Activated naive CD4-positive, alpha-beta T cell treated with anti-CD3 and anti-CD28 coated beads, Interleukin-2, amount 10 ng/mL, durations not matched to agents 7 days and 5 days (primary cell): ENCODE measurements around the gene YDJC.
"Not testable (repeated sequence)": the region's sequence is repeated elsewhere in the genome, so short reads cannot be mapped to it uniquely, and the experiment has no call there.

Experiments
- CTCF ChIA-PET: fragments of 350-600 bp; sonication (Branson Sonifier 250); formaldehyde crosslinking; loops from one replicate; lab custom pipeline; 2021; ENCODE audit warnings: antibody characterized with exemption; lab: Charles Lee
- DNase-seq: peaks from one replicate; pipeline ENCODE4 v3.0.0-alpha.2; 2020
- H3K27ac Mint-ChIP-seq: one replicate; pipeline ENCODE4 v1.8.0; 2021; ENCODE audit warnings: mild to moderate bottlenecking, moderate library complexity, mixed read lengths
- H3K27me3 Mint-ChIP-seq: one replicate; pipeline ENCODE4 v1.8.0; 2021; ENCODE audit warnings: mild to moderate bottlenecking, mixed read lengths
- H3K36me3 Mint-ChIP-seq: one replicate; pipeline ENCODE4 v1.8.0; 2021; ENCODE audit warnings: mixed read lengths
- H3K4me1 Mint-ChIP-seq: one replicate; pipeline ENCODE4 v1.8.0; 2021; ENCODE audit warnings: mixed read lengths
- H3K4me3 Mint-ChIP-seq: one replicate; pipeline ENCODE4 v1.8.0; 2021; ENCODE audit warnings: mild to moderate bottlenecking, moderate library complexity, mixed read lengths
- H3K9me3 Mint-ChIP-seq: one replicate; pipeline ENCODE4 v1.8.0; 2021; ENCODE audit warnings: mixed read lengths

YDJC gene

DNA sequence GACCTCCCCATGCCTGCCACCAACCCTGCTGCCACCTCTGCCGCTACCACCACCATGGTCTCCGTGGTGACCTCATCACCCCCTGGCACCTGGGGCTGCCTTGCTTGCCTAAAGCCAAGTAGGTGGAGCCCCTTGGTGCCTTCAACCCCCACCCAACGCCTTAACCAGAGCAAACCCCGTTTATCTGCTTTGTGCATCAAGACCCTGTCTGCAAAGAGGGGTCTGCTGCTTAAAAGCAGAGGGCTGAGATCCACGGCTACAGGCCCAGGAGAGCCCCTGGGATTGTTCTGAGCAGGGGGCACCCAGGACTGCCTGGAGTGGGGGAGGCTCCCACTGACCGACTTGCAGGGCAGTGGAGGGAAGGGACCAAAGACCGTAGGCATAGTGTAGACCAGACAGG is 31.1 kb upstream of the YDJC start:
- no peak for DNase-seq
- peaks cover 3% of the 10 kb centered on the region for H3K36me3 Mint-ChIP-seq
- peaks cover 33% of the 10 kb centered on the region for H3K4me1 Mint-ChIP-seq
- H3K9me3 Mint-ChIP-seq: no peaks in the 10 kb centered on the region
- no peak overlapping the region for H3K27ac Mint-ChIP-seq
- peaks cover 15% of the 10 kb centered on the region for H3K27me3 Mint-ChIP-seq
- H3K4me3 Mint-ChIP-seq: no peak overlapping the region
- CTCF ChIA-PET: interaction anchor here (1.6 kb wide), 1 partner anchor 66 kb away, joined by 5 read pairs; no protein-coding TSS in a partner anchor

DNA sequence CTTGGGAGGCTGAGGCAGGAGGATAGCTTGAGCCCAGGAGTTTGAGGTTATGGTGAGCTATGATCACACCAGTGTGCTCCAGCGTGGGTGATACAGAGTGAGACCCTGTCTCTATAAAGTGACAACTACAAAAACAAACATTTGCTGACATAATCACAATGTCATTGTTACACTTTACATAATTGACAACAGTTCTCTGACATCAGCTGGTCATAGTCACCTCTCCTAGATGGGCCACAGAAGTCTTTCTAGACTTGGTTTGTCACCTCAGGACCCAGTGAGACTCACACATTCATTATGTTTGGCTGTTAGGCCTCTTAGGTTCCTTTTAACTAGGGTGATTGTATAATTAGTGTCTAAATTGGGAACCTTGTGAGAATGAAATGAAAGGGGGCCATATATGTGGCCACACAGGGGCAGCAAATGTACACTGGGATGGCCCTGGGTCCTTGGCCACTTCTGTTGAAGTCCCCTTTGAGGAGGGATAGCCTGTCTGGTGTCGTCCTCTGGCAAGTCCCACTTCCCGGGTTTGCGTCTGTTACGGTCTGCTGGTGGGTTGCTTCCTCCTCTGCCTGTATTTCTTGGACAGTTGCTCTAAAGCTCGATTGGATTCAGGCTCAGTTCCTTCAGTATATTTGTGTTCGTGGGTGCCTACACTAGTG is 30.2 kb upstream of the YDJC start:
- no peak for DNase-seq
- H3K4me1 Mint-ChIP-seq: peaks cover 26% of the 10 kb centered on the region
- CTCF ChIA-PET: interaction anchor here (1.6 kb wide), 1 partner anchor 67 kb away, joined by 5 read pairs; no protein-coding TSS in a partner anchor
- H3K4me3 Mint-ChIP-seq: no peak overlapping the region
- peaks cover 15% of the 10 kb centered on the region for H3K27me3 Mint-ChIP-seq
- H3K9me3 Mint-ChIP-seq: no peaks in the 10 kb centered on the region
- H3K36me3 Mint-ChIP-seq: peaks cover 3% of the 10 kb centered on the region
- H3K27ac Mint-ChIP-seq: no peak overlapping the region

DNA sequence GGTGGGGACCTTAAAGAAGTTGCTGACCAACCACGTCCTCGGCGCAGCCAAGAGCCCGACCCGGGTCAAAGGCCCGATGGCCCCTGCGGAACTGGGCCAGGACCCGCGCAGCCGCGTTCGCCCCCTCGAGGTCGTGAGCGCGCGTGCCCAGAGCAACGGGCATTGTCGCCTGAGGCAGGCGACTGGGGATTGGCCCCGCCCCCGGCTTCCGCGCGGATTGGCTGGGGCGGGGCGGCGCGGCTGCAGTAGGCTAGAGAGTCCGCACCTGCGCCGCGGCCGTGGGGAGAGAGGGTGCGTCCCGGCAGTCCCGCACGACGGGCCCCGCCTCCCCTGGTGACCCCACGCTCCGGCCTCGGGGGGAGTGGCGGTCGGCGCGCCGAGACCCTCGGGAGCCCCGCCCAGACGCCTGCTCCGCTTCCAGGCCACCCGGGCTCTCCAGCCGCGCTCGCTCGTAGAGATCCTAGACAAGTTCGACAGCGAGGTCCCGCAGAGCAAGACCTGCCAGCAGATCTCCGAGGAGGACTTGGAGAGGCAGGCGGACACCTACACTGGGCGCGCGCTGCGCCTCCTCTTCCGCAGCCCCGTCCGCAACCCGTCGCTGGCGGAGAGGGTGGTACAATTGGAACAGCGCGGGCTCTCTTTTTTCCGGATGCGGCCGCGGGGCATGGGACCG is 27.7 kb upstream of the YDJC start:
- peaks cover 15% of the 10 kb centered on the region for H3K27me3 Mint-ChIP-seq
- peak; percentile 90 for DNase-seq
- no peaks in the 10 kb centered on the region for H3K9me3 Mint-ChIP-seq
- H3K4me3 Mint-ChIP-seq: peak overlapping the region; percentile 90
- peak overlapping the region; percentile 91 for H3K27ac Mint-ChIP-seq
- H3K4me1 Mint-ChIP-seq: peaks cover 29% of the 10 kb centered on the region
- H3K36me3 Mint-ChIP-seq: peaks cover 3% of the 10 kb centered on the region
- CTCF ChIA-PET: interaction anchor here (1.2 to 1.8 kb wide), 4 partner anchors 10 to 28 kb away, joined by 3 to 10 read pairs (median 4); partner anchors contain the start of gene YDJC

DNA sequence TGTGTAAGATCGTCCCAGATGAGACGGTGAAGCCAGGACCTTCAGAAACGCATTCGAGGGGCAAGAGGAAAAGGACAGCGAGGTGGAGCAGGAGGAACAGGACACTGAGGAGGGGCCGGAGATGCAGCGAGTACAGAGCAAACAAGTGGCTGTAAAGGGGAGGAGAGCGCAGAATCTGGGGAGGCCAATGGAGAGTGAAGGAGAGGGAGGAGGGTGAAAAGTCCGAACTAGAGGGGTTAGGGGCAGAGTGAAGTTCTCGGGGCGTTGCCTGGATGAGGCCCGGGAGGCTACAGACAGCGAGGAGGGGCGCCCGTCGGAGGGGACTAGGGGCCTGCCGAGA is 27.2 kb upstream of the YDJC start:
- peak overlapping the region; percentile 90 for H3K4me3 Mint-ChIP-seq
- H3K27me3 Mint-ChIP-seq: peaks cover 15% of the 10 kb centered on the region
- H3K9me3 Mint-ChIP-seq: no peaks in the 10 kb centered on the region
- H3K27ac Mint-ChIP-seq: peak overlapping the region; percentile 91
- peaks cover 31% of the 10 kb centered on the region for H3K4me1 Mint-ChIP-seq
- H3K36me3 Mint-ChIP-seq: peaks cover 3% of the 10 kb centered on the region
- DNase-seq: no peak
- CTCF ChIA-PET: interaction anchor here (0.8 to 1.9 kb wide), 4 partner anchors 10 to 28 kb away, joined by 4 to 10 read pairs (median 8); partner anchors contain the start of genes SDF2L1 and YDJC

DNA sequence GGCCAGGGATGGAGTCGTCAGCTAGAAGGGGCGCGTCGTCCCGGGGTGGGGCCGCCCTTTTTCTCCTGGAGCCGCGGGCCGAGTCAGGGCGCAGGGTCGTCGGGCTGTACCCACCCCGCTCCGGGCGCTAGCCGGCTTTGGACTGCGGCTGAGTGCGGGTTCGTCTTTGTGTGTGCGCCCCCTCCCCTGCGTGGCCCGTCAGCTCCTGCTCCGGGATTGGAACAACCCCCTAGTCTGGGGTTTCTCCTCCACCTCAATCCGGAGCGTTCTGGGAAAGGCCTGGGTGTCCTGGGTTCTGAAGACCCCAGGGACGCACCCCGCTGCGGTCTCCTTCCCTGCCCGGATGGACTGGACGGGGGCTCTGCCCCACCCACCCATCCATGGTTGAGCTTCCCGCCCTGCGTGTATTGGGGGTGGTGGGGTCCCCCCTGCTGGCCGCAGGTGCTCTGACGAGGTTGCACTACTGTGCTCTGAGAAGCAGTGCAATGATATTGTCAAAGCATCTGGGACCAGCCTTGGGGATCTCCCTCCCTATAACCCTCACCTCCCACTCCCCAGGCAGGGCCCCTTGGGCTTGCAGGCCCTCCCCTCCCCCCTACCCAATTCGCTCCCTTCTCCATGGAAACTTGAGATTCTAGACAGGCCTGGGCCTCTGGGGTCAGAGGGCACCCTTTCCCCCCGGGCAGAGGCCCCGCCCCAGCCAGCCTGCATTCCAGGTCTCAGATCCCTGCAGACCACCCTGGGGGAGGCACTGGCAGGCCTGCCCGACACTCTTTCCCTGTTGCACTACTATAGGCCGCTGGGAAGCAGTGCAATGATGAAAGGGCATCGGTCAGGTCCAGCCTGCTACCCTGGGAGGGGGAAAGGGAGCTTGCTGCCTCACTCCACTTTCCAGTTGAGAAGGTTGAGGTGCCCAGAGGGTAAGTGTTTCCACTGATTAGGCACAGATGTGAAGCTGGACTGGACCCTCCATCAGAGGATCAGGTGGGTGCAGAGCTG is 23.0 kb upstream of the YDJC start:
- H3K27ac Mint-ChIP-seq: no peak overlapping the region

DNA sequence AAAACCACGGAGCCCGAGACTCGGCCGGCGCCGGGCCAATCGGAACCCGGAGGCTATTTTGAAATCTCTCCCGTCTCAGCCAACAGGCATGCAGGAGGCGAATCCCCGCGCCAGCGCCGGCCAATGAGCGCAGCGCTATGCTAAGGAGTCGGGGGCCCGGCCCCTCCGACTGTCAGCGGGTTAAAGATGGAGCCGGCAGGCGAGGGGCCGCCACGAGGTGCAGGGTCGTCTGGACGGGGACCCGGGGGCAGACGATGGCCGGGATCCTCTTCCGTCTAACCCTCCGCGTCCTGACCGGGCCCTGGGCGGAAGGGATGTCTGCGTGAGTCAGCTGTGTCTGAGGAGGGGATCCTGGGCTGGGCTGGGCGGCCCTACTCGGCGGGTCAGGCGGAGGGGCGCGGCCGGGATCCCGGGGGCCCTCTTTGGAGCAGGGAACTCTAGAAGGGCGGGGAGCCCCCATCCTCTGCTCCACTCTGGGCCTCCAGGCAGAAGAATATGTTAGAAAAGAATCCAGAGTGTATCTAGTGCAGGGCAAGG is 22.3 kb upstream of the YDJC start:
- CTCF ChIA-PET: interaction anchor here (4.1 kb wide), 1 partner anchor 9 kb away, joined by 19 read pairs; the partner anchor contains the start of gene SDF2L1
- peak overlapping the region; percentile 89 for H3K27ac Mint-ChIP-seq

More for the DNA sequence above, 23.0 kb upstream of the YDJC start:
- H3K36me3 Mint-ChIP-seq: peaks cover 12% of the 10 kb centered on the region
- H3K4me1 Mint-ChIP-seq: peaks cover 44% of the 10 kb centered on the region
- no peak for DNase-seq
- H3K27me3 Mint-ChIP-seq: peaks cover 3% of the 10 kb centered on the region
- no peaks in the 10 kb centered on the region for H3K9me3 Mint-ChIP-seq
- H3K4me3 Mint-ChIP-seq: peak overlapping the region; percentile 93
- CTCF ChIA-PET: interaction anchor here (4.1 kb wide), 1 partner anchor 10 kb away, joined by 19 read pairs; the partner anchor contains the start of gene SDF2L1

DNA sequence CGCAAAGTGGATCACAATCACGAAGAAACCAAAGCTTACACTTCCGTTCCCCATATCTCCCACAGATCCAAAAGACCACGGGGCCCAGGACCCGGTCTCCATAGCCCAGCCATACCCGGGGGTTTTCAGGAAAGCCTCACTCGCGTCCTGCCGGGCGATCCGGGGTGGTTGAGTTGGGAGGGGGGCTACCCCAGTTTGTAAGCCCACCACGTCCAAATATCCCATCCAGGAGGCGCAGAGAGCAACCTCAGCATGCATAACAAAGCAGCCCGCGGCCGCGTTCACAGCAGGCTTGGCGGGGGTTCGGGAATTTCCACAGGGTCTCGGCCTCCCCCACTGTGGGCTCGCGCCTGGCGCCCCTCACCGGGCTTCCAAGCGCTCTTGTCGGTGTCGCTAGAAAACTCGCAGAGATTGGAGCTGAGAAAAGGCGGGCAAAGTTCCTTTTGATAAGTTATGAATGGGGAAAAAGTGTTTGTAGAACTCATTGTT is 21.7 kb upstream of the YDJC start:
- no peak for DNase-seq
- H3K4me1 Mint-ChIP-seq: peaks cover 38% of the 10 kb centered on the region

More for the DNA sequence above, 22.3 kb upstream of the YDJC start:
- DNase-seq: peak; percentile 95
- peaks cover 3% of the 10 kb centered on the region for H3K27me3 Mint-ChIP-seq
- H3K36me3 Mint-ChIP-seq: peaks cover 12% of the 10 kb centered on the region
- no peaks in the 10 kb centered on the region for H3K9me3 Mint-ChIP-seq
- H3K4me3 Mint-ChIP-seq: peak overlapping the region; percentile 93
- H3K4me1 Mint-ChIP-seq: peaks cover 40% of the 10 kb centered on the region

DNA sequence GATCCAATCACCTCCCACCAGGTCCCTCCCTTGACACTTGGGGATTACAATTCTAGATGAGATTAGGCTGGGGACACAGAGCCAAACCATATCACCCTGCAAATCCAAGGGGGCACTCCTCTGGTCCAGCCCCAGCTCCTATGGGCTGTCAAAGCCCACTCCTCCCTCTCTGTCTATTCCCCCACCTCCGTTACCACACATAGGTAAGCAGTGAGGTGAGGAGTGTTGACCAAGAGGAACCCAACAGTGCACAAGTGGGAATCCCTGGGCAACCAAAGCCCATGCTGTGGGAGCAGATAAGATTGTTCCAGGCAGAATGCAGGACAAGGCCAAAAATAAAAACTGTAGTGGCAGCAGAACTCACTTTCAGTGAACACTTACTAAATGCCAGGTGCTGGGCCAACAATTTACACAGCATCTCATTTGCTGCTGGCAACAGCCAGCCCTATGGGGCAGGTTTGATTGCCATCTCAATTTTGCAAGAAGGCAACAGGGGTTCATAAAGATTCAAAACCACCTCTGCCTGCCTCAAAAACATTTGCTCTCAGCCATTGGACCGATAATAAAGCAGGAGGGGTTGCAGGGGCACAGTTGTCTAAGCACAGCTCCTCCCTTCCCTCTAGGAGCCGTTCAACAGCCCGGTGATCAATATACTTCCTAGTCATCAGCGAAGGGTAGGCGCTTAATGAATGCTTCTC is 21.1 kb upstream of the YDJC start:
- H3K4me1 Mint-ChIP-seq: peaks cover 35% of the 10 kb centered on the region
- no peak for DNase-seq
- peak overlapping the region; percentile 89 for H3K27ac Mint-ChIP-seq
- H3K9me3 Mint-ChIP-seq: no peaks in the 10 kb centered on the region
- peak overlapping the region; percentile 93 for H3K4me3 Mint-ChIP-seq
- H3K36me3 Mint-ChIP-seq: peaks cover 18% of the 10 kb centered on the region
- CTCF ChIA-PET: interaction anchor here (4.1 kb wide), 1 partner anchor 8 kb away, joined by 19 read pairs; the partner anchor contains the start of gene SDF2L1
- H3K27me3 Mint-ChIP-seq: no peaks in the 10 kb centered on the region

More for the DNA sequence above, 21.7 kb upstream of the YDJC start:
- CTCF ChIA-PET: interaction anchor here (4.1 kb wide), 1 partner anchor 9 kb away, joined by 19 read pairs; the partner anchor contains the start of gene SDF2L1
- H3K27me3 Mint-ChIP-seq: peaks cover 3% of the 10 kb centered on the region
- peak overlapping the region; percentile 89 for H3K27ac Mint-ChIP-seq
- H3K36me3 Mint-ChIP-seq: peaks cover 15% of the 10 kb centered on the region
- H3K9me3 Mint-ChIP-seq: no peaks in the 10 kb centered on the region
- peak overlapping the region; percentile 93 for H3K4me3 Mint-ChIP-seq

DNA sequence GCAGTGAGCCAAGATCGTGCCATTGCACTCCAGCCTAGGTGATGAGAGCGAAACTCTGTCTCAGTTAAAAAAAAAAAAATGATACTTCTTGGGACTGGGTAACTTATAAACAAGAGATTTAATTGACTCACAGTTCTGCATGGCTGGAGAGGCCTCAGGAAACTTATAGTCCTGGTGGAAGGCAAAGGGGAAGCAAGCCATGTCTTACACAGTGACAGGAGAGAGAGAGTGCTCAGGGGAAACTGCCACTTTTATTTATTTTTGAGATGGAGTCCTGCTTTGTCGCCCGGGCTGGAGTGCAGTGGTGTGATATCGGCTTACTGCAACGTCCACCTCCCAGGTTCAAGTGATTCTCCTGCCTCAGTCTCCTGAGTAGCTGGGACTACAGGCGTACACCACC is 20.5 kb upstream of the YDJC start:
- CTCF ChIA-PET: interaction anchor here (0.6 to 4.1 kb wide), 2 partner anchors 8 to 20 kb away, joined by 3 to 19 read pairs; partner anchors contain the start of gene SDF2L1
- peaks cover 18% of the 10 kb centered on the region for H3K36me3 Mint-ChIP-seq
- H3K9me3 Mint-ChIP-seq: no peaks in the 10 kb centered on the region
- peaks cover 35% of the 10 kb centered on the region for H3K4me1 Mint-ChIP-seq
- H3K4me3 Mint-ChIP-seq: peak overlapping the region; percentile 93
- DNase-seq: no peak
- H3K27ac Mint-ChIP-seq: no peak overlapping the region
- no peaks in the 10 kb centered on the region for H3K27me3 Mint-ChIP-seq

DNA sequence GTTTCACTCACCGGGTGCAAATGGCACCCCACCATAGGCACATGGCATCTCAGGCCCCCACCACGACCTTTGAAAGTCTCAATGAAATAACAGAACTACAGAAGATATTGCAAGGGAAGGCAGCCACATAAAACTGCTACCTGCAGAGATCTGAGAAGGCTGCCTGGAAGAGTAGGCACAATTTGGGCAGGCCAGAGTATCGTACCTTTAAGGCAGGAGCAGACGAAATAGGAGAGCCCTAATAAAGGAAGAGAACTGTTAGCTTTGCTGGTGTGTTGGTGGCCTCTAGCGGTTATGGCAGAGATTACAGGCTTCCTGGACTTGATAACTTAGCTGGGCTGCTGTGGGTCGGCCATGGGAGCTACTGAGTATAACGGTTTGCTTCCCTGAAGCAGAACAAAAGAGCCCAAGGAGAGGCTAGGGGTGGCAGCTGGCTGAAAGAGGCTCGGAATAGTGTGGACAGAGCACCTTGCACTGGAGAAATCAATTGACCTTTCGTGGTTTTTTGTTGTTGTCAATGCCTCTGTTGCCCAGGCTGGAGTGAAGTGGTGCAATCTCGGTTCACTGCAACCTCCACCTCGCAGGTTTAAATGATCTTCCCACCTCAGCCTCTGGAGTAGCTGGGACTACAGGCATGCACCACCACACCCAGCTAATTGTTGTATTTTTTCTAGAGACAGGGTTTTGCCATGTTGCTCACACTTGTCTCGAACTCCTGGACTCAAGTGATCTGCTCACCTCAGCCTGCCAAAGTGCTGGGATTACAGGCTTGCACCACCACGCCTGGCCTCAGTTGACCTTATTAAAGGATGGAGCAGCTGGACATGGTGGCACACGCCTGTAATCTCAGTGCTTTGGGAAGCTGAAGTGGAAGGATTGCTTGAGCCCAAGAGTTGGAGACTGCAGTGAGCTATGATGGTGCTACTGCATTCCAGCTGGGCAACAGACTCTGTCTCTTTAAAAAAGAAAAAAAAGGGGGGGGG is 17.1 kb upstream of the YDJC start:
- Mint-ChIP-seq H3K27ac (peak overlapping the region; percentile 67), H3K4me1 (peaks cover 40% of the 10 kb centered on the region), H3K36me3 (peaks cover 27% of the 10 kb centered on the region), H3K9me3 (no peaks in the 10 kb centered on the region), H3K4me3 (no peak overlapping the region), H3K27me3 (peaks cover 2% of the 10 kb centered on the region)
- DNase-seq: peak; percentile 89
- CTCF ChIA-PET: interaction anchor here (0.6 to 8.7 kb wide), 13 partner anchors 9 to 544 kb away, joined by 3 to 104 read pairs (median 4); partner anchors contain the start of genes CCDC116, PPIL2 and YDJC

DNA sequence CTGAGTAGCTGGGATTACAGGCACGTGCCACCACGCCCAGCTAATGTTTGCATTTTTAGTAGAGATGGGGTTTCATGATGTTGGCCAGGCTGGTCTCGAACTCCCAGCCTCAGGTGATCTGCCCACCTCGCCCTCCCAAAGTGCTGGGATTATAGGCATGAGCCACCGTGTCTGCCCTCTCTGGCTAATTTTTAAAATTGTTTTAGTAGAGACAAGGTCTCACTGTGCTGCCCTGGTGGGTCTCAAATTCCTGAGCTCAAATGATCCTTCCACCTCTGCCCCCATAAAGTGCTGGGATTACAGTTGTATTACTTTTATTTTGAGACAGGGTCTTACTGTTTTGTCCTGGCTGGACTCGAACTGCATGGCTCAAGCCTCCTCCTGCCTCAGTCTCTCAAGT is 15.7 kb upstream of the YDJC start:
- H3K4me3 Mint-ChIP-seq, H3K27ac Mint-ChIP-seq, DNase-seq, H3K27me3 Mint-ChIP-seq, H3K9me3 Mint-ChIP-seq: not testable (repeated sequence)
- Mint-ChIP-seq H3K36me3 (peaks cover 25% of the 10 kb centered on the region), H3K4me1 (peaks cover 41% of the 10 kb centered on the region)
- CTCF ChIA-PET: interaction anchor here (1.5 to 8.7 kb wide), 4 partner anchors 10 to 58 kb away, joined by 4 to 104 read pairs (median 8); partner anchors contain the start of genes CCDC116 and YDJC
